K562 (cell line): ENCODE measurements around the gene ZPR1. TPM values are rescaled to one million over a fixed set of nuclear protein-coding genes. Genes with fewer than 3 reads are reported as not detected.
A peak's percentile ranks its signal among the peaks of the same experiment; 100 is the strongest.

Experiments used
- ATAC-seq: fragments of 200-7000 bp; cut with Tn5 transposase; 3 replicates; pipeline ENCODE4 v1.9.1; 2020; ENCODE audit warnings: moderate library complexity
- BruUV-seq: library from RNA; stranded (reverse); fragments of 400-500 nt; replicated peaks from 2 replicates; lab custom pipeline; 2021; lab: Mats Ljungman, UMichigan
- CTCF ChIA-PET: fragments of 300-600 bp; formaldehyde crosslinking; extraction: SDS; loops from one replicate; lab custom pipeline; 2021; ENCODE audit warnings: low intra/inter-chr PET ratio; lab: Yijun Ruan, JAX
- POLR2A ChIA-PET: fragments of 300-600, 350-650 bp; sonication (Branson Sonifier 250); formaldehyde crosslinking; extraction: SDS; loops from one replicate; lab custom pipeline; 2021; ENCODE audit warnings: antibody characterized with exemption, inconsistent platforms; lab: Yijun Ruan, JAX
- DNase-seq, 4 experiments: peaks; one replicate each; pipeline versions ENCODE4 v3.0.0 to v3.0.0-alpha.2; 2011 to 2018; ENCODE audit warnings: low spot score in 3 of 4, mixed read lengths in 3 of 4; ENCODE audit errors: extremely low read depth in 1 of 4
- FAIRE-seq: peaks from 2 replicates; lab custom pipeline; 2011; peaks lifted over from hg19 to GRCh38; lab: Jason Lieb, UNC
- H2AFZ ChIP-seq: 2 replicates; pipeline ENCODE4 v1.6.0; 2011; ENCODE audit warnings: low read depth, low read length, control low read depth, inconsistent platforms
- H3K27ac ChIP-seq: fragments of 200-600 bp; 3 replicates; pipeline ENCODE4 v1.8.0; 2011; ENCODE audit warnings: low read depth, mild to moderate bottlenecking, control low read depth, inconsistent platforms, low read length, moderate library complexity, mixed read lengths; ENCODE audit errors: extremely low read depth
- H3K27me3 ChIP-seq, 2 experiments: fragments of 300-600 bp in 1 of 2; 2 replicates in 1 of 2; 3 replicates in 1 of 2; pipeline versions ENCODE4 v1.6.0 to v1.8.0; 2011; ENCODE audit warnings: inconsistent platforms in 2 of 2, low read length in 2 of 2, mild to moderate bottlenecking in 1 of 2, mixed read lengths in 1 of 2, moderate library complexity in 1 of 2; ENCODE audit not compliant: control insufficient read depth in 2 of 2, insufficient read depth in 2 of 2
- H3K36me3 ChIP-seq: fragments of 300-600 bp; 3 replicates; pipeline ENCODE4 v1.8.0; 2011; ENCODE audit warnings: mild to moderate bottlenecking, low read length, inconsistent platforms; ENCODE audit not compliant: control insufficient read depth, insufficient read depth
- H3K4me1 ChIP-seq, 2 experiments: fragments of 200-600 bp in 1 of 2; replicated peaks in 1 of 2; 2 replicates in 1 of 2; 3 replicates in 1 of 2; pipeline versions ENCODE4 v1.5.1 to v1.8.0; 2011; ENCODE audit warnings: inconsistent platforms in 2 of 2, low read length in 2 of 2, mild to moderate bottlenecking in 1 of 2, mixed read lengths in 1 of 2, moderate library complexity in 1 of 2; ENCODE audit not compliant: control insufficient read depth in 2 of 2, insufficient read depth in 2 of 2
- H3K4me2 ChIP-seq: 2 replicates; pipeline ENCODE4 v1.6.1; 2011; ENCODE audit warnings: low read length, control low read depth, inconsistent platforms, mixed read lengths; ENCODE audit not compliant: insufficient read depth
- H3K4me3 ChIP-seq: fragments of 200-600 bp; sonication (generic), shearing (Covaris generic); 2 replicates; pipeline ENCODE4 v1.5.1; 2016; ENCODE audit warnings: control low read depth, inconsistent platforms
- H3K79me2 ChIP-seq: fragments of 200-600 bp; 3 replicates; pipeline ENCODE4 v1.8.0; 2011; ENCODE audit warnings: low read length, inconsistent platforms; ENCODE audit not compliant: control insufficient read depth, insufficient read depth
- H3K9ac ChIP-seq, 2 experiments: 2 replicates each; pipeline versions ENCODE4 v1.6.0 to v1.6.1; 2011; ENCODE audit warnings: low read depth in 2 of 2, low read length in 2 of 2, control low read depth in 1 of 2, inconsistent platforms in 1 of 2, mild to moderate bottlenecking in 1 of 2, mixed read lengths in 1 of 2; ENCODE audit not compliant: insufficient read depth in 1 of 2
- H3K9me1 ChIP-seq: one replicate; pipeline ENCODE4 v1.6.0; 2011; ENCODE audit warnings: inconsistent platforms, mild to moderate bottlenecking, low read length, moderate library complexity; ENCODE audit not compliant: control insufficient read depth, insufficient read depth
- H3K9me3 ChIP-seq: replicated peaks from 2 replicates; pipeline ENCODE4 v1.5.1; 2011; ENCODE audit warnings: low read depth, low read length, inconsistent platforms; ENCODE audit not compliant: control insufficient read depth, insufficient read depth
- H4K20me1 ChIP-seq: replicated peaks from 2 replicates; pipeline ENCODE4 v1.6.1; 2011; ENCODE audit warnings: low read length, inconsistent platforms, mixed read lengths; ENCODE audit not compliant: control insufficient read depth, insufficient read depth
- ARID3A ChIP-seq: IDR thresholded peaks from 2 replicates; pipeline ENCODE4 v1.6.1; 2012; ENCODE audit warnings: low read depth, low read length, improper control_type of control experiment, borderline replicate concordance
- E2F3 ChIP-seq: fragments of 250-450 bp; sonication (Bioruptor Pico); IDR thresholded peaks from 2 replicates; pipeline ENCODE4 v1.4.0; 2020; ENCODE audit warnings: mild to moderate bottlenecking
- HCFC1 ChIP-seq: IDR thresholded peaks from 2 replicates; pipeline ENCODE4 v1.6.1; 2012; ENCODE audit warnings: low read depth, low read length, improper control_type of control experiment
- MCM3 ChIP-seq: fragments of 450-650 bp; IDR thresholded peaks from 2 replicates; pipeline ENCODE4 v1.6.1; 2016
- MTA2 ChIP-seq: fragments of 450-650 bp; IDR thresholded peaks from 2 replicates; pipeline ENCODE4 v1.6.1; 2016; ENCODE audit warnings: low read depth
- NFE2 ChIP-seq: IDR thresholded peaks from 2 replicates; pipeline ENCODE4 v1.6.1; 2014; ENCODE audit warnings: antibody characterized with exemption, low read depth
- PKNOX1 ChIP-seq: fragments of 450-650 bp; IDR thresholded peaks from 2 replicates; pipeline ENCODE4 v1.6.1; 2016
- PRMT5 ChIP-seq: sonication (generic); formaldehyde crosslinking; IDR thresholded peaks from 2 replicates; pipeline ENCODE4 v1.5.0; 2020; ENCODE audit warnings: missing genetic modification reagents
- PTTG1 ChIP-seq: fragments of 450-650 bp; IDR thresholded peaks from 2 replicates; pipeline ENCODE4 v1.6.1; 2016; ENCODE audit warnings: low read depth, mild to moderate bottlenecking, missing genetic modification characterization, missing compliant biosample characterization
- TAL1 ChIP-seq: fragments of 450-650 bp; IDR thresholded peaks from 2 replicates; pipeline ENCODE4 v1.6.1; 2016; ENCODE audit warnings: mild to moderate bottlenecking
- ZNF140 ChIP-seq: fragments of 250-450 bp; sonication (Bioruptor Pico); IDR thresholded peaks from 2 replicates; pipeline ENCODE4 v1.8.0; 2021; ENCODE audit warnings: moderate library complexity, mild to moderate bottlenecking, inconsistent platforms
- ZNF449 ChIP-seq: fragments of 250-450 bp; sonication (Bioruptor Pico); IDR thresholded peaks from 2 replicates; pipeline ENCODE4 v1.8.0; 2022; ENCODE audit warnings: moderate library complexity, mild to moderate bottlenecking, inconsistent platforms
- WGBS: fragments of 100-300 bp; shearing (Covaris generic); methylation state at CpG from one replicate; pipeline ENCODE4 v1.1.6; 2016; ENCODE audit warnings: low coverage, mixed read lengths; ENCODE audit not compliant: insufficient coverage; ENCODE audit errors: missing lambda C conversion rate; 5-methylcytosine and 5-hydroxymethylcytosine counted together
- in situ Hi-C: fragments of 300-500 bp; cut with MboI; formaldehyde crosslinking; loops from 4 replicates; pipeline ENCODE4 v1.15.0; 2018; ENCODE audit warnings: inconsistent platforms, mixed read lengths
- intact Hi-C: fragments of 100-400 bp; cut with micrococcal nuclease; formaldehyde crosslinking; loops from 2 replicates; pipeline ENCODE4 v1.14.2; 2022
- polyA plus RNA-seq, 8 experiments: library from polyadenylated mRNA; depleted of rRNA in 4 of 8; stranded (reverse) in 5 of 8; unstranded in 3 of 8; fragments of >200 nt; fragmentation: Nextera tagmentation in 2 of 8; fragmentation: Illumina TruSeq in 1 of 8; extraction: Ambion mirVana in 2 of 8; extraction: Trizol in 1 of 8; gene quantifications; 2 replicates each; pipeline versions ENCODE4 v1.2.1 to v1.2.3, GENCODE V29; 2011 to 2014; ENCODE audit warnings: inconsistent platforms in 1 of 8, missing spikeins in 1 of 8
- total RNA-seq, 7 experiments: library from RNA; depleted of rRNA in 6 of 7; stranded (reverse); fragments of >200 nt in 6 of 7; fragmentation: Illumina TruSeq in 2 of 7; extraction: Trizol in 2 of 7; gene quantifications; 2 replicates each; pipeline versions ENCODE4 v1.2.1 to v1.2.3, GENCODE V29; 2011 to 2021; ENCODE audit warnings: low replicate concordance in 1 of 7

Gene ZPR1
- total and polyA plus RNA-seq, 9 of the 15 experiments (the other 6 are each of a cell fraction or from before 2014, with no cell fraction given): 13.0 to 120 (median 83.8) TPM

GRCh38 chr11:116827461-116827860, 39.6 kb upstream of the ZPR1 start:
- H4K20me1 ChIP-seq: no peaks in the 10 kb centered on the region
- POLR2A ChIA-PET: no interaction called here
- peaks cover 0 to 4% of the 10 kb centered on the region in 2 experiments; a peak in 2 of 5 replicates for H3K27me3 ChIP-seq
- TF ChIP-seq PTTG1: no peak
- TF ChIP-seq ZNF140: no peak
- TF ChIP-seq MCM3: no peak
- no peak for TF ChIP-seq E2F3 (CRISPR knock-in tag)
- H3K27ac ChIP-seq: no peak overlapping the region
- H3K4me1 ChIP-seq: peaks cover 8 to 29% of the 10 kb centered on the region in 2 experiments; a peak in 4 of 5 replicates
- no peaks in the 10 kb centered on the region for H3K79me2 ChIP-seq
- H3K4me3 ChIP-seq: no peak overlapping the region
- no peaks in the 10 kb centered on the region for H3K36me3 ChIP-seq
- no TSS peak for BruUV-seq
- no peak overlapping the region for H3K9ac ChIP-seq
- in situ Hi-C loops: no loop called here
- DNase-seq: no peak
- WGBS: 36% methylated on average over 5 of the region's 6 CpGs
- no peak for FAIRE-seq
- no peaks in the 10 kb centered on the region for H3K9me3 ChIP-seq
- intact Hi-C loops: no loop called here
- no peak overlapping the region for H3K4me2 ChIP-seq
- H2AFZ ChIP-seq: no peak overlapping the region
- no peaks in the 10 kb centered on the region for H3K9me1 ChIP-seq
- CTCF ChIA-PET: no interaction called here
- ATAC-seq: no peak

- Histone ChIP-seq H3K4me3 (no peak overlapping the region), H3K4me2 (no peak overlapping the region; the same call in none of the 2 replicates), H3K79me2 (no peaks in the 10 kb centered on the region), H2AFZ (peak overlapping the region; percentile 43), H3K27me3 (peaks cover 0 to 3% of the 10 kb centered on the region in 2 experiments; a peak in 1 of 5 replicates), H4K20me1 (no peaks in the 10 kb centered on the region), H3K4me1 (peaks cover 8 to 29% of the 10 kb centered on the region in 2 experiments; a peak in 4 of 5 replicates), H3K9ac (peak overlapping the region in 1 of 2 experiments; percentile 26; a peak in 1 of 4 replicates), H3K27ac (no peak overlapping the region), H3K36me3 (no peaks in the 10 kb centered on the region), H3K9me3 (no peaks in the 10 kb centered on the region), H3K9me1 (no peaks in the 10 kb centered on the region)
- intact Hi-C loops (no loop called here), in situ Hi-C loops (no loop called here)
- 19% methylated on average over 9 of the region's 9 CpGs for WGBS
- POLR2A ChIA-PET: interaction anchor here (1.0 kb wide), 1 partner anchor 84 kb away, joined by 3 read pairs; no protein-coding TSS in a partner anchor
- DNase-seq (peak in 3 of 4 experiments; percentile 38 to 42 (median 39)), FAIRE-seq (no peak), ATAC-seq (peak; percentile 19)
- no TSS peak for BruUV-seq
- CTCF ChIA-PET: no interaction called here
- TF ChIP-seq ZNF449 (CRISPR knock-in tag) (no peak), PRMT5 (CRISPR knock-in tag) (no peak), TAL1 (no peak), PKNOX1 (peak; percentile 39; the same call in 1 of the 2 replicates), ARID3A (no peak), NFE2 (no peak), HCFC1 (no peak), MTA2 (no peak)
Measured at GRCh38 chr11:116826751-116827431, 39.1 kb upstream of the ZPR1 start.
